Esophagus muscularis mucosa (tissue), 4 donors: ENCODE measurements around the gene NME8. TPM values are rescaled to one million over a fixed set of nuclear protein-coding genes. Genes with fewer than 3 reads are reported as not detected.

ENCODE experiments used
- DNase-seq: peaks from one replicate; pipeline ENCODE4 v3.0.0-alpha.2; 2017; ENCODE audit errors: extremely low spot score
- H3K27ac ChIP-seq, 4 donors: fragments of 200-600 bp; sonication (generic); replicated peaks in 1 of 4; 1 replicate in 3 of 4; 2 replicates in 1 of 4; pipeline ENCODE4 v1.5.1; 2016 to 2019; ENCODE audit warnings: mild to moderate bottlenecking in 1 of 4
- H3K27me3 ChIP-seq, 4 donors: fragments of 200-600 bp; sonication (generic); one replicate each; pipeline versions ENCODE4 v1.5.1 to v1.6.0; 2016 to 2019
- H3K36me3 ChIP-seq, 4 donors: fragments of 200-600 bp; sonication (generic); one replicate each; pipeline ENCODE4 v1.5.1; 2016 to 2019
- H3K4me1 ChIP-seq, 4 donors: fragments of 200-600 bp; sonication (generic); one replicate each; pipeline ENCODE4 v1.5.1; 2016 to 2019
- H3K4me3 ChIP-seq, 4 donors: fragments of 200-600 bp; sonication (generic); 1 replicate in 2 of 4; 2 replicates in 2 of 4; pipeline ENCODE4 v1.5.1; 2016 to 2019; ENCODE audit warnings: mild to moderate bottlenecking in 4 of 4, moderate library complexity in 1 of 4
- H3K9me3 ChIP-seq, 4 donors: fragments of 200-600 bp; sonication (generic); 1 replicate in 3 of 4; 2 replicates in 1 of 4; pipeline ENCODE4 v1.5.1; 2016 to 2019
- CTCF ChIP-seq, 3 experiments: fragments of 200-600 bp in 2 of 3; fragments of 450-650 bp in 1 of 3; sonication (generic) in 2 of 3; IDR thresholded peaks; one replicate each; pipeline ENCODE4 v1.5.1; 2017 to 2019; ENCODE audit warnings: antibody characterized with exemption in 3 of 3, mild to moderate bottlenecking in 2 of 3, moderate library complexity in 1 of 3
- EP300 ChIP-seq: sonication (generic); formaldehyde crosslinking; IDR thresholded peaks from one replicate; pipeline ENCODE4 v1.6.1; 2017; ENCODE audit warnings: antibody characterized with exemption
- POLR2A ChIP-seq: fragments of 450-650 bp; IDR thresholded peaks from one replicate; pipeline ENCODE4 v1.6.1; 2017; ENCODE audit warnings: antibody characterized with exemption, moderate library complexity, mild to moderate bottlenecking, low read depth
- POLR2AphosphoS5 ChIP-seq, 2 donors: sonication (generic); formaldehyde crosslinking; IDR thresholded peaks; one replicate each; pipeline ENCODE4 v1.6.1; 2017; ENCODE audit warnings: antibody characterized with exemption in 2 of 2
- WGBS: methylation state at CpG from one replicate; pipeline ENCODE4 v1.1.5; 2018; 5-methylcytosine and 5-hydroxymethylcytosine counted together
- intact Hi-C: fragments of 100-400 bp; cut with DNase I; formaldehyde crosslinking; loops from one replicate; pipeline ENCODE4 v1.15.1; 2023
- total RNA-seq, 4 donors: library from RNA; depleted of rRNA; stranded (reverse); fragments of >200 nt; gene quantifications; one replicate each; pipeline versions ENCODE4 v1.1.0 to v1.2.1, GENCODE V29; 2016

NME8 gene
- total RNA-seq, 4 donors from 2014 or later: 0.57 TPM; not detected in 3

GRCh38 chr7:37816922-37817590, 31.3 kb upstream of the NME8 start:
- WGBS: 75% methylated on average over 3 of the region's 3 CpGs
- no peaks in the 10 kb centered on the region for H3K4me1 ChIP-seq
- DNase-seq: no peak
- H3K4me3 ChIP-seq: no peak overlapping the region
- intact Hi-C loops: no loop called here
- H3K27ac ChIP-seq: no peak overlapping the region
- peaks cover 0 to 20% (median 7%) of the 10 kb centered on the region in 4 donors for H3K9me3 ChIP-seq
- TF ChIP-seq EP300: no peak
- H3K36me3 ChIP-seq: no peaks in the 10 kb centered on the region
- H3K27me3 ChIP-seq: no peaks in the 10 kb centered on the region

GRCh38 chr7:37817591-37817960, 30.8 kb upstream of the NME8 start:
- Histone ChIP-seq H3K36me3 (no peaks in the 10 kb centered on the region), H3K27ac (no peak overlapping the region), H3K4me3 (no peak overlapping the region), H3K9me3 (peaks cover 0 to 20% (median 7%) of the 10 kb centered on the region in 4 donors), H3K4me1 (no peaks in the 10 kb centered on the region), H3K27me3 (no peaks in the 10 kb centered on the region)
- 78% methylated on average over 2 of the region's 2 CpGs for WGBS
- no peak for TF ChIP-seq EP300
- no peak for TF ChIP-seq POLR2AphosphoS5 (IDR thresholded peaks at IDR 0.05)
- TF ChIP-seq POLR2A: no peak
- no peak for TF ChIP-seq CTCF (IDR thresholded peaks at IDR 0.05)
- no peak for DNase-seq
- intact Hi-C loops: no loop called here

- no peak for DNase-seq
- H3K27me3 ChIP-seq: no peaks in the 10 kb centered on the region
- H3K27ac ChIP-seq: no peak overlapping the region
- no peaks in the 10 kb centered on the region for H3K36me3 ChIP-seq
- H3K4me3 ChIP-seq: no peak overlapping the region
- H3K4me1 ChIP-seq: no peaks in the 10 kb centered on the region
- intact Hi-C loops: no loop called here
- H3K9me3 ChIP-seq: peaks cover 0 to 20% (median 7%) of the 10 kb centered on the region in 4 donors
- TF ChIP-seq POLR2A (no peak), POLR2AphosphoS5 (IDR thresholded peaks at IDR 0.05) (no peak), EP300 (no peak), CTCF (IDR thresholded peaks at IDR 0.05) (no peak)
- 78% methylated on average over 5 of the region's 5 CpGs for WGBS
Measured at GRCh38 chr7:37817996-37818720, 30.2 kb upstream of the NME8 start.

- no peaks in the 10 kb centered on the region for H3K27me3 ChIP-seq
Measured at GRCh38 chr7:37820708-37821468, 27.5 kb upstream of the NME8 start.

More at GRCh38 chr7:37820708-37821468, 27.5 kb upstream of the NME8 start:
- no peak overlapping the region for H3K27ac ChIP-seq
- no peak overlapping the region for H3K4me3 ChIP-seq
- H3K36me3 ChIP-seq: no peaks in the 10 kb centered on the region
- no peaks in the 10 kb centered on the region for H3K4me1 ChIP-seq
- TF ChIP-seq EP300 (no peak), POLR2A (no peak), POLR2AphosphoS5 (IDR thresholded peaks at IDR 0.05) (no peak), CTCF (IDR thresholded peaks at IDR 0.05) (no peak)
- DNase-seq: no peak
- intact Hi-C loops: no loop called here
- peaks cover 0 to 20% (median 7%) of the 10 kb centered on the region in 4 donors for H3K9me3 ChIP-seq
- 76% methylated on average over 3 of the region's 3 CpGs for WGBS
